Activated CD4-positive, alpha-beta T cell treated with anti-CD3 and anti-CD28 coated beads, Interleukin-2, amount 10 ng/mL, durations not matched to agents 7 days and 5 days (primary cell): Measurements from ENCODE around the gene ZNF367. TPM values are rescaled to one million over a fixed set of nuclear protein-coding genes. Genes with fewer than 3 reads are reported as not detected.
A peak's percentile ranks its signal among the peaks of the same experiment; 100 is the strongest.

Source experiments
- CTCF ChIA-PET: fragments of 350-600 bp; sonication (Branson Sonifier 250); formaldehyde crosslinking; loops from one replicate; lab custom pipeline; 2021; ENCODE audit warnings: antibody characterized with exemption; lab: Charles Lee
- POLR2A ChIA-PET: fragments of 350-600 bp; sonication (Branson Sonifier 250); formaldehyde crosslinking; loops from one replicate; lab custom pipeline; 2021; ENCODE audit warnings: antibody characterized with exemption; lab: Charles Lee
- DNase-seq: peaks from one replicate; pipeline ENCODE4 v3.0.0-alpha.2; 2020
- H3K27ac Mint-ChIP-seq: one replicate; pipeline ENCODE4 v1.8.0; 2021; ENCODE audit warnings: mild to moderate bottlenecking, moderate library complexity, mixed read lengths
- H3K27me3 Mint-ChIP-seq: one replicate; pipeline ENCODE4 v1.8.0; 2021; ENCODE audit warnings: mixed read lengths
- H3K36me3 Mint-ChIP-seq: one replicate; pipeline ENCODE4 v1.8.0; 2021; ENCODE audit warnings: low read depth, mixed read lengths
- H3K4me1 Mint-ChIP-seq: one replicate; pipeline ENCODE4 v1.8.0; 2021; ENCODE audit warnings: mixed read lengths
- H3K4me3 Mint-ChIP-seq: one replicate; pipeline ENCODE4 v1.8.0; 2021; ENCODE audit warnings: mild to moderate bottlenecking, moderate library complexity, mixed read lengths
- H3K9me3 Mint-ChIP-seq: one replicate; pipeline ENCODE4 v1.8.0; 2021; ENCODE audit warnings: mixed read lengths
- total RNA-seq, 2 experiments: library from RNA; stranded (reverse); gene quantifications; one replicate each; pipeline ENCODE4 v1.2.3, GENCODE V29; 2021

ZNF367 gene
- total RNA-seq, 2 experiments from 2014 or later = 32.3 to 32.5 TPM

- POLR2A ChIA-PET = interaction anchor here (0.6 kb wide), 1 partner anchor 27 kb away, joined by 4 read pairs; no protein-coding TSS in a partner anchor
- Mint-ChIP-seq H3K4me3 (peak within 1 kb of the TSS; percentile 83), H3K9me3 (no peaks in the 10 kb centered on the region), H3K36me3 (no peaks in the 10 kb centered on the region), H3K27me3 (peaks cover 23% of the 10 kb centered on the region), H3K27ac (peak within 1 kb of the TSS; percentile 87), H3K4me1 (peaks cover 22% of the 10 kb centered on the region)
- CTCF ChIA-PET = interaction anchor here (0.6 to 2.0 kb wide), 12 partner anchors 8 to 121 kb away, joined by 3 to 10 read pairs (median 4); no protein-coding TSS in a partner anchor
- DNase-seq = peak; percentile 95
These were observed 31.9 kb upstream of the ZNF367 start, which contains the start of gene HABP4 for GRCh38 chr9:96449845-96450612. Gene HABP4, plus strand, starts transcription at chr9:96450169. Its CDS starts 111 bp downstream, at chr9:96450280.

- H3K9me3 Mint-ChIP-seq = no peaks in the 10 kb centered on the region
- peaks cover 22% of the 10 kb centered on the region for H3K4me1 Mint-ChIP-seq
- no peak for DNase-seq
- H3K27ac Mint-ChIP-seq = peak overlapping the region; percentile 59
- POLR2A ChIA-PET = interaction anchor here (0.6 kb wide), 1 partner anchor 27 kb away, joined by 4 read pairs; no protein-coding TSS in a partner anchor
- peak overlapping the region; percentile 76 for H3K4me3 Mint-ChIP-seq
- CTCF ChIA-PET = interaction anchor here (0.6 to 2.0 kb wide), 12 partner anchors 9 to 121 kb away, joined by 3 to 10 read pairs (median 4); no protein-coding TSS in a partner anchor
- no peaks in the 10 kb centered on the region for H3K36me3 Mint-ChIP-seq
- peaks cover 23% of the 10 kb centered on the region for H3K27me3 Mint-ChIP-seq
These were observed 31.3 kb upstream of the ZNF367 start for GRCh38 chr9:96449523-96449844.

GRCh38 chr9:96448546-96449170 is 30.5 kb upstream of the ZNF367 start:
- no peak overlapping the region for H3K4me3 Mint-ChIP-seq

GRCh38 chr9:96447406-96447805 is 29.2 kb upstream of the ZNF367 start:
- no peak for DNase-seq
- H3K36me3 Mint-ChIP-seq = no peaks in the 10 kb centered on the region
- peaks cover 23% of the 10 kb centered on the region for H3K27me3 Mint-ChIP-seq
- H3K4me1 Mint-ChIP-seq = peaks cover 17% of the 10 kb centered on the region
- no peak overlapping the region for H3K4me3 Mint-ChIP-seq
- no peaks in the 10 kb centered on the region for H3K9me3 Mint-ChIP-seq
- ChIA-PET POLR2A (no interaction called here), CTCF (no interaction called here)
- H3K27ac Mint-ChIP-seq = no peak overlapping the region

More at GRCh38 chr9:96448546-96449170, 30.5 kb upstream of the ZNF367 start:
- Mint-ChIP-seq H3K9me3 (no peaks in the 10 kb centered on the region), H3K27me3 (peaks cover 23% of the 10 kb centered on the region), H3K27ac (no peak overlapping the region), H3K36me3 (no peaks in the 10 kb centered on the region), H3K4me1 (peaks cover 21% of the 10 kb centered on the region)
- DNase-seq = no peak
- ChIA-PET POLR2A (no interaction called here), CTCF (interaction anchor here (1.1 kb wide), 1 partner anchor 10 kb away, joined by 3 read pairs; no protein-coding TSS in a partner anchor)

DNA sequence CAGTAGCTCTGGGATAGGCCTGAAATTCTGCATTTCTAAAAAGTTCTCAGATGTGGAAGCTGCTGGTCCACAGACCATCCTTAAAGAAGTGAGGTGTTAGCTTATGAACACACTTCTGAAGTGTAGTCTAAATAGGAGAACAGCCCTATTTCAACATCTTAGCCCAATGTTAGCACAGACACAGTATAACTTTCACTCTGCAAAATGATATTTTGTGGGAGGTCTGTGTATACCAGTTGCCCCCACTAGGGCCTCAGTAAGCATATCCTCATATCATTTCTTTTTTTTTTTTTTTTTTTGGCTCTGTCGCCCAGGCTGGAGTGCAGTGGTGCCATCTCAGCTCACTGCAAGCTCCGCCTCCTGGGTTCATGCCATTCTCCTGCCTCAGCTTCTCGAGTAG is 24.3 kb upstream of the ZNF367 start:
- Mint-ChIP-seq H3K27ac (no peak overlapping the region), H3K4me3 (no peak overlapping the region), H3K9me3 (no peaks in the 10 kb centered on the region), H3K27me3 (peaks cover 3% of the 10 kb centered on the region), H3K36me3 (no peaks in the 10 kb centered on the region), H3K4me1 (no peaks in the 10 kb centered on the region)
- POLR2A ChIA-PET = no interaction called here
- CTCF ChIA-PET = interaction anchor here (0.5 to 1.5 kb wide), 17 partner anchors 8 to 1553 kb away, joined by 3 to 6 read pairs (median 3); partner anchors contain the start of genes HABP4 and PRXL2C
- no peak for DNase-seq

DNA sequence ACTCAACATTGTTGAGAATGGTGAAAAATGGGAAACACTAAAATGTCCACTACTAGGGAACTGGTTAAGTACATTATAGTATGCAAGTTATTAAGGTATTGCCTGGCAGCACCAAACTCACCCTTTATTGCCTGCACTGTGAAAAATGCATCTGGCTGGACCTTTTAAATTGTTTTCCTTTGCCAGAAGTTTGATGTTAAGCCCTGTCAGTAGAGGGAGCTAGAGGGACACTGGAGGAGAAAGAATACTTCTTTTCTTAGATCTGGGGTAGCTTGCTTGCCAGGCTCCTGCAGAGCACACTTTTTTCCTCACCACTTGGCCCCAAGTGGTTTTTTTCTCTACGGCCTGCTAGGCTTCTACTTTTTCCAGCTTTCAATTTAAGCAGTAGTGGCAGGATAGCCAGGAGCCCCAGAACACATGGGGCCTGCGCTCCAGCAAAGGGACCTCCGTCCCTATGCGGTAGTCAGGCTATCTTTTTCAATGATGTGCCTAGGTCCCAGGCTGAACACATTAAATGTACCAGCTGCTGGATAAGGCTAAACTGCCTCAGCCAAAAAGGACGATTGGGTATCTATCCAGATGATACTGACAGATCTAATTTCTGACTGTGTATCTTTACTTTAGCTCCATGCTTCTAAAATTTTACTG is 23.8 kb upstream of the ZNF367 start:
- CTCF ChIA-PET = interaction anchor here (0.5 to 1.5 kb wide), 18 partner anchors 8 to 1554 kb away, joined by 3 to 6 read pairs (median 3); partner anchors contain the start of genes HABP4 and PRXL2C
- Mint-ChIP-seq H3K4me3 (no peak overlapping the region), H3K27me3 (no peaks in the 10 kb centered on the region), H3K9me3 (no peaks in the 10 kb centered on the region), H3K27ac (no peak overlapping the region), H3K4me1 (no peaks in the 10 kb centered on the region), H3K36me3 (no peaks in the 10 kb centered on the region)
- POLR2A ChIA-PET = no interaction called here
- DNase-seq = peak; percentile 50

GRCh38 chr9:96440671-96441199 is 22.6 kb upstream of the ZNF367 start:
- ChIA-PET POLR2A (no interaction called here), CTCF (interaction anchor here (0.6 kb wide), 1 partner anchor 38 kb away, joined by 4 read pairs; no protein-coding TSS in a partner anchor)
- Mint-ChIP-seq H3K4me1 (no peaks in the 10 kb centered on the region), H3K27me3 (no peaks in the 10 kb centered on the region), H3K36me3 (no peaks in the 10 kb centered on the region), H3K27ac (no peak overlapping the region), H3K4me3 (no peak overlapping the region), H3K9me3 (no peaks in the 10 kb centered on the region)
- no peak for DNase-seq

DNA sequence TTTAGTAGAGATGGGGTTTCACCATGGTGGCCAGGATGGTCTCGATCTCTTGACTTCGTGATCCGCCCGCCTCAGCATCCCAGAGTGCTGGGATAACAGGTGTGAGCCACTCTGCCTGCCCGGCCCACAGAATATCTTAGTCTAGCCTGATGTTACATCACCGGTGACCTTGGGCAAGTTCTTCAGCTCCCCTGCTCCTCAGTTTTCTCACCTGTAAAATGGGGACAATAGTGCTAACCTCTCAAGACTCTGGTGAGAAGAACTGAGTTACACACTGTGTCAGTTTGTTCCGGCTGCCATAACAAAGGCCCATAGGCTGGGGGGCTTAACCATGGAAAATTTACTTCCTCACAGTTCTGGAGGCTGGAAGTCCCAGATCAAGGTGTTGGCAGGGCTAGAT is 19.3 kb upstream of the ZNF367 start:
- no peak for DNase-seq
- ChIA-PET CTCF (no interaction called here), POLR2A (no interaction called here)
- Mint-ChIP-seq H3K4me3 (no peak overlapping the region), H3K36me3 (no peaks in the 10 kb centered on the region), H3K4me1 (no peaks in the 10 kb centered on the region), H3K27me3 (no peaks in the 10 kb centered on the region), H3K27ac (no peak overlapping the region), H3K9me3 (no peaks in the 10 kb centered on the region)

DNA sequence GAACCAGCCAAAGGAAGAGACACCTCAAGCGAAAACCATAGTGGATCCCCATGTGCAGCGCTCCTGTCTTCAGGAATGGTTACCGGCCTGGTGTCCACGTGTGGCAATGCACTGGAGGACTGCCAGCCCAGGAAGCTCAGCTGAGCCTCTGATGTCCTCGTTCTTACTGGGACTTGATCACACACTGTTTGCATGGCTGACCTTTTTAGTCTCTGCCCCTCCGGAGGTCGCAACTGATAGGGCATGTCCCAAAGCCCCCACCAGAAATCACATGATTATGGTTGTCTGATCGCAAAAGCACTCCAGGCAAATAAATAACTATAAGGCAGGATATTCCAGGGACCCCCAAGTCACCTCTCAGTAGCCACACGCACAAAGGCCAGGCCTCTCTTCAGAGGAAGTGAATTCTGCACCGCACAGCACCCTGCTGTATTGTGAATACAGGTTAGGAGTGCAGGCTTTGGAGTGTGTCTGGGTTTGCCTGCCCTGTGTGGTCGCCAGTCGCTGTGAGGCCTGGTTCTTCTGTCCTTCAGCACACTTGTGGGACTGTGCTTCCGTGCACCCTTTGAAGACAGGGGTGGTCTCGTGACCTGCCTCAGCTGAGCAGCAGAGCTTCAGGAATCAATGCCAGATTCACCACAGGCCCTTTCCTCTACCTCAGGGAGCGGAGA is 18.4 kb upstream of the ZNF367 start:
- H3K36me3 Mint-ChIP-seq = no peaks in the 10 kb centered on the region
- no peak overlapping the region for H3K27ac Mint-ChIP-seq
- no peak overlapping the region for H3K4me3 Mint-ChIP-seq
- H3K4me1 Mint-ChIP-seq = no peaks in the 10 kb centered on the region
- H3K9me3 Mint-ChIP-seq = no peaks in the 10 kb centered on the region
- POLR2A ChIA-PET = no interaction called here
- H3K27me3 Mint-ChIP-seq = no peaks in the 10 kb centered on the region
- CTCF ChIA-PET = interaction anchor here (0.6 to 2.4 kb wide), 4 partner anchors 13 to 31 kb away, joined by 3 to 10 read pairs (median 3); partner anchors contain the start of gene HABP4
- no peak for DNase-seq

DNA sequence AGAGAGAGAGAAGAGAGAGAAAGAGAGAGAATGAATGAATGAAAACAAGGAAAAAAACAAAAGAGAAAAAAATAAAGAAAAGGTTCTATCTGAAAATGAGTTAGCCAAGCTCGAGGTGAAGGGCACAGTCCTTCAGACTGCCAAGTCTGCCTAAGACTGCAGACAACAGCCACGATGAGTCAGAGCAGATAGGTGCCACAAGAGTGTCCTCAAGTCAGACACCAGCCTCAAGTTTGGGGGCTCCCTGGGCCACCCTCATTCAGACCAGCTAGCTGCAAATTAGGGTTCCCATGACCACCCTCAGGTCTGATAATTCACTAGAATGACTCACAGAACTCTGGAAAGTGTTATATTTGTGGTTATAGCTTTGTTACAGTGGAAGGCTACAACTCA is 17.9 kb upstream of the ZNF367 start:
- H3K9me3 Mint-ChIP-seq = no peaks in the 10 kb centered on the region
- H3K4me1 Mint-ChIP-seq = no peaks in the 10 kb centered on the region
- H3K27ac Mint-ChIP-seq = no peak overlapping the region
- H3K36me3 Mint-ChIP-seq = no peaks in the 10 kb centered on the region
- no peaks in the 10 kb centered on the region for H3K27me3 Mint-ChIP-seq
- ChIA-PET CTCF (interaction anchor here (0.6 to 2.4 kb wide), 4 partner anchors 14 to 32 kb away, joined by 3 to 10 read pairs (median 3); partner anchors contain the start of gene HABP4), POLR2A (no interaction called here)
- no peak for DNase-seq
- no peak overlapping the region for H3K4me3 Mint-ChIP-seq

- POLR2A ChIA-PET = no interaction called here
- Mint-ChIP-seq H3K4me3 (no peak overlapping the region), H3K4me1 (no peaks in the 10 kb centered on the region), H3K9me3 (no peaks in the 10 kb centered on the region), H3K27ac (no peak overlapping the region), H3K36me3 (no peaks in the 10 kb centered on the region), H3K27me3 (no peaks in the 10 kb centered on the region)
- no peak for DNase-seq
- CTCF ChIA-PET = interaction anchor here (1.2 to 2.4 kb wide), 3 partner anchors 14 to 31 kb away, joined by 3 to 10 read pairs (median 3); partner anchors contain the start of gene HABP4
These were observed 17.2 kb upstream of the ZNF367 start for GRCh38 chr9:96435345-96435744.

GRCh38 chr9:96430377-96430776 is 12.2 kb upstream of the ZNF367 start:
- H3K4me1 Mint-ChIP-seq = no peaks in the 10 kb centered on the region
- H3K4me3 Mint-ChIP-seq = no peak overlapping the region
- peaks cover 4% of the 10 kb centered on the region for H3K27me3 Mint-ChIP-seq
- POLR2A ChIA-PET = no interaction called here
- no peak for DNase-seq
- no peaks in the 10 kb centered on the region for H3K9me3 Mint-ChIP-seq
- H3K27ac Mint-ChIP-seq = no peak overlapping the region
- CTCF ChIA-PET = no interaction called here
- no peaks in the 10 kb centered on the region for H3K36me3 Mint-ChIP-seq
